Measurements from ENCODE around the gene RELL1.

Gene RELL1

GRCh38 chr4:37629713-37630112, 56.5 kb downstream of the RELL1 start:
- TF ChIP-seq POLR2AphosphoS5 (IDR thresholded peaks at IDR 0.05; ENCODE audit: low read depth, low read length), result no peak
- no peak for TF ChIP-seq PAX5 (IDR thresholded peaks at IDR 0.05; ENCODE audit: insufficient read depth, low read length, severe bottlenecking)
- no peak for TF ChIP-seq TAF1 (IDR thresholded peaks at IDR 0.05; ENCODE audit: low read depth, low read length)
- no peak for TF ChIP-seq SPI1 (IDR thresholded peaks at IDR 0.05; ENCODE audit: low read depth, low read length)
- no peak for TF ChIP-seq POU2F2 (IDR thresholded peaks at IDR 0.05; ENCODE audit: low read depth, low read length)
- FAIRE-seq (no peak), DNase-seq (ENCODE audit: insufficient read length, low spot score) (no peak)

DNA sequence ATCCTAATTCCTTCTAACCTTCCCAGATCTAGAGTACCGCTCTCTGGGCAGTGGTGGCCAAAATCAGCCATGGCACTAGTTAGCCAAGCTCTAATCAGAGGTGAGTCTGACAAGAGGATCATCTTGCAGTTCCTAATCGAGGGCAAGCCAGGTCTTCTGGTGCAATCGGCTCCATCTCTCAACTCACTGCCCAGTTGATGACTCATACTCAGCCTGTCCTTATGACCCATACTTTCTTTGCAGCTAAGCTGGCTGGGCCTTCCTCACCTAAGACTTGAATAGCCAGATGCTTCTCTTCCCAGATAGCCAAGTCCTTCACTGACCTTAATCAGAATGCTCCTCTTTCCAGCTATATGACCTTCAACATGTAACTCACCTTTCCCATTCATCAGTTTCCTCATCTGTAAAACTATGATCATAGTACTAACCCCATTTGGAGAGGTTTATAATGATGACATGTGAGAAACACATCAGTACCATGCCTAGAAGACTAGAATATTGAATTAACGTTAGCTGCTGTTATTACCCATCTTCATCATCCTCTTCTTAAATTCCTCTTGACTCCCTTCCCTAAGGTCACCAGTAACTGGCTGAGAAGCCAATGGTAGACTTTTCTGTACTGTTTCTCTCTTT, 57.1 kb downstream of the RELL1 start:
- TF ChIP-seq TAF1 (IDR thresholded peaks at IDR 0.05; ENCODE audit: low read depth, low read length) (no peak), SPI1 (IDR thresholded peaks at IDR 0.05; ENCODE audit: low read depth, low read length) (no peak), POU2F2 (IDR thresholded peaks at IDR 0.05; ENCODE audit: low read depth, low read length) (no peak), PAX5 (IDR thresholded peaks at IDR 0.05; ENCODE audit: insufficient read depth, low read length, severe bottlenecking) (no peak), POLR2A (IDR thresholded peaks at IDR 0.05; ENCODE audit: low read depth, low read length) (no peak), POLR2AphosphoS5 (IDR thresholded peaks at IDR 0.05; ENCODE audit: low read depth, low read length) (no peak)
- DNase-seq (ENCODE audit: insufficient read length, low spot score), result no peak
- FAIRE-seq, result peak; percentile 50

DNA sequence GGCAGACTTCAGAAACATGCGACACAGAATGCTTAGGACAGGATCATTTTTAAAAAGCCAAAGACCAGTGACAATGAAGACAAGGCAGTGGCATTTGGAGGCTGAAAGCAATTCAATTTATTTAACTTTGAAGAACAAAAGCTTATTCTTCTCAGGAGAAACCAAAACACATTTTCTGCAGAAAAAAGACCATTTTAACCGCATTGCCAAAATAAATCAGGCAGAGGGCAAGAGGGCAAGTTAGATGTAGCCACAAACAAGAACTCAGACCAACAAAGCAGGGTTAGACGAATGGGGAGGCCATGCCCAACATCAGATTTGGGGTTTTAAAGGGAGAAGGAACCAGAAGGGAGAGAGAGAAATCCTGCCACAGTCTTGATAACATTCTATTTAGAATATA, 58.9 kb downstream of the RELL1 start:
- no peak for DNase-seq (ENCODE audit: insufficient read length, low spot score)
- no peak for FAIRE-seq
- TF ChIP-seq SPI1 (IDR thresholded peaks at IDR 0.05; ENCODE audit: low read depth, low read length) (no peak), PAX5 (IDR thresholded peaks at IDR 0.05; ENCODE audit: insufficient read depth, low read length, severe bottlenecking) (no peak), TAF1 (IDR thresholded peaks at IDR 0.05; ENCODE audit: low read depth, low read length) (no peak), POLR2A (IDR thresholded peaks at IDR 0.05; ENCODE audit: low read depth, low read length) (no peak), POLR2AphosphoS5 (IDR thresholded peaks at IDR 0.05; ENCODE audit: low read depth, low read length) (no peak), POU2F2 (IDR thresholded peaks at IDR 0.05; ENCODE audit: low read depth, low read length) (no peak)

DNA sequence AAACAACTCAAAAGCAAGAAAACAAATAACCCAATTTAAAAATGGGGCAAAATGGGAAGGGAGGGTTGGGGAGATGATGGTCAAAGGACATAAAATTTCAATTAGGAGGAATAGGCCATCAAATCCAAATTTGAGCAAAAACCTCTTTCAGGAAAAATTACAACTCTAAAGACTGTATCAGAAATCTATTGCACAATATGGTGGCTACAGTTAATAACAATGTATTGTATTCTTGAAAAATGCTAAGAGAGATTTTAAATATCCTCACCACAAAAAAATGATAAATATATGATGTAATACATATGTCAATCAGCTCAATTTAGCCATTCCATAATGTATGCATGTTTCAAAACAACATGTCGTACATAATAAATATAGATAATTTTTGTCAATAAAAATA, 60.7 kb downstream of the RELL1 start:
- no peak for FAIRE-seq
- TF ChIP-seq SPI1 (IDR thresholded peaks at IDR 0.05; ENCODE audit: low read depth, low read length), result no peak
- no peak for TF ChIP-seq PAX5 (IDR thresholded peaks at IDR 0.05; ENCODE audit: insufficient read depth, low read length, severe bottlenecking)
- no peak for TF ChIP-seq POU2F2 (IDR thresholded peaks at IDR 0.05; ENCODE audit: low read depth, low read length)
- TF ChIP-seq TAF1 (IDR thresholded peaks at IDR 0.05; ENCODE audit: low read depth, low read length), result no peak
- no peak for TF ChIP-seq POLR2AphosphoS5 (IDR thresholded peaks at IDR 0.05; ENCODE audit: low read depth, low read length)
- no peak for TF ChIP-seq POLR2A (IDR thresholded peaks at IDR 0.05; ENCODE audit: low read depth, low read length)
- DNase-seq (ENCODE audit: insufficient read length, low spot score), result no peak

DNA sequence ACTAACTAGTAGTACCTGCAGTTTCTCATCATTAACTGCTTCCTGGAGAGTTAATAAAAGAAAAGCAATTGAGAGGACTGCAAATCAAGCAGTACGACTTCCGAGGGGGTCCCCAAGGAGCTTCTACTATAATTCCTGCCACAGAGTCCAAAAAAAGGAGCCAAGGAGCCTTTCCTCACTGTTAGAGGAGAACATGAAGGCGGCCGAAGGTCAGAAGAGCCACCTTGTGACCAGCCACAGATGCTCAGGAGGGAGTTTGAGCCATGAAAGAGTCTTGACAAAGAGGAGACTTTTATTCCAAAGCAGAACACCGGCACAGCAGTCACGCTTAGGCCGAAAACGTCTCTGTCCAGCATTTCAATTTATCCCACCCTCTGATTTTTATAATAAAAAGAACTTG, 62.2 kb downstream of the RELL1 start:
- DNase-seq (ENCODE audit: insufficient read length, low spot score) (no peak), FAIRE-seq (no peak)
- no peak for TF ChIP-seq PAX5 (IDR thresholded peaks at IDR 0.05; ENCODE audit: insufficient read depth, low read length, severe bottlenecking)
- no peak for TF ChIP-seq POLR2A (IDR thresholded peaks at IDR 0.05; ENCODE audit: low read depth, low read length)
- no peak for TF ChIP-seq SPI1 (IDR thresholded peaks at IDR 0.05; ENCODE audit: low read depth, low read length)
- no peak for TF ChIP-seq TAF1 (IDR thresholded peaks at IDR 0.05; ENCODE audit: low read depth, low read length)
- no peak for TF ChIP-seq POLR2AphosphoS5 (IDR thresholded peaks at IDR 0.05; ENCODE audit: low read depth, low read length)
- TF ChIP-seq POU2F2 (IDR thresholded peaks at IDR 0.05; ENCODE audit: low read depth, low read length), result no peak

- FAIRE-seq (no peak), DNase-seq (ENCODE audit: insufficient read length, low spot score) (no peak)
- TF ChIP-seq SPI1 (IDR thresholded peaks at IDR 0.05; ENCODE audit: low read depth, low read length), result no peak
- TF ChIP-seq POLR2A (IDR thresholded peaks at IDR 0.05; ENCODE audit: low read depth, low read length), result no peak
- TF ChIP-seq TAF1 (IDR thresholded peaks at IDR 0.05; ENCODE audit: low read depth, low read length), result no peak
- no peak for TF ChIP-seq POU2F2 (IDR thresholded peaks at IDR 0.05; ENCODE audit: low read depth, low read length)
- no peak for TF ChIP-seq PAX5 (IDR thresholded peaks at IDR 0.05; ENCODE audit: insufficient read depth, low read length, severe bottlenecking)
- no peak for TF ChIP-seq POLR2AphosphoS5 (IDR thresholded peaks at IDR 0.05; ENCODE audit: low read depth, low read length)
Observed at GRCh38 chr4:37623125-37623524, 63.1 kb downstream of the RELL1 start.

GRCh38 chr4:37620176-37620575, 66.0 kb downstream of the RELL1 start:
- TF ChIP-seq TAF1 (IDR thresholded peaks at IDR 0.05; ENCODE audit: low read depth, low read length) (no peak), SPI1 (IDR thresholded peaks at IDR 0.05; ENCODE audit: low read depth, low read length) (no peak), POU2F2 (IDR thresholded peaks at IDR 0.05; ENCODE audit: low read depth, low read length) (no peak), POLR2AphosphoS5 (IDR thresholded peaks at IDR 0.05; ENCODE audit: low read depth, low read length) (no peak), POLR2A (IDR thresholded peaks at IDR 0.05; ENCODE audit: low read depth, low read length) (no peak), PAX5 (IDR thresholded peaks at IDR 0.05; ENCODE audit: insufficient read depth, low read length, severe bottlenecking) (no peak)
- DNase-seq (ENCODE audit: insufficient read length, low spot score), result no peak
- no peak for FAIRE-seq

DNA sequence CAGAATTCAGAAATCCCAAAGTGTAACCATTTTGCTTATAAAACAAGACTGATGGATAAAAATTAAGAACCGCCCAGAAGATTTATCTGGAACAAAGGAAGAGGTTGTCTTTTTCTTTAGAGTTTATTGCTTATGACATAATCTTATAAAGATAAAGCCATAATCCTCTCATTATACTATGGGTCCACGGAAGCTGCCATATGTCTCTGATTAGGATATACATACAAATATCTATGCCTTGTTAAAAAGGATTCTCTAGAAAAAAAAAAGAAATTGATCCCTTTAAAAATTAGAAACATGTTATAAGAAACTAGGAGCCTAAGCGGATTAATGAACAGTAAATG, 70.5 kb downstream of the RELL1 start:
- DNase-seq (ENCODE audit: insufficient read length, low spot score) (no peak), FAIRE-seq (no peak)
- no peak for TF ChIP-seq SPI1 (IDR thresholded peaks at IDR 0.05; ENCODE audit: low read depth, low read length)
- TF ChIP-seq TAF1 (IDR thresholded peaks at IDR 0.05; ENCODE audit: low read depth, low read length), result no peak

DNA sequence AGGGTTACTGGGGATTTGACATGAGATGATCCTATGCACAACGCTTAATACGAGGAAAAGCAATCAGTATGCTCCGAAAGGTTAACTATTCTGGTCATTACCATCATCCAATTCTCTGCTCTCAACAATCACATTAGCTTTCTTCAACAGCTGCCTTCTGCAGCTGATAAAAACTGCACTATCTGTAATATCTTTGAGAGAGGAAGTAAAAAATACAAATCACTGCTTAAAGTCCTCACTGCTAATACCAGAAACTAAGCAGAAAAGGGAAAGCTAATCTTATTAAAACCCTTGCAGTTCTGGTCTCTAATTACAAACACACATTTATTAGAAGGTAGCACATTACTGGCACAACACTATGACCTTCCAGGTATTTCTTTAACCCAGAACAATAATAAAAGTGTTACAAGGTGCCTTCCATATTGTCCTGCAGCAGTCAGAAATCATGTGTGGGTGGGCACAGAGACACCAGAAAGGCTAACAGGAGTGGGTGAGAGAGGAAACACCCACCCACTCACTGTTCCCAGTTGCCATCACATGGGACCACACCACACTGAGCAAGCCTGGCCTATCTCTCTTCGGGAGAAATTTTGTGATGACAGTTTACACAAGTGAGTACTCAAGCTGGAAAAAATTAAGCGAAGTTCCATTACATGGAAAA, 71.0 kb downstream of the RELL1 start:
- FAIRE-seq (peak; percentile 69), DNase-seq (ENCODE audit: insufficient read length, low spot score) (no peak)
- TF ChIP-seq TAF1 (IDR thresholded peaks at IDR 0.05; ENCODE audit: low read depth, low read length), result no peak
- TF ChIP-seq PAX5 (IDR thresholded peaks at IDR 0.05; ENCODE audit: insufficient read depth, low read length, severe bottlenecking), result no peak
- no peak for TF ChIP-seq POLR2A (IDR thresholded peaks at IDR 0.05; ENCODE audit: low read depth, low read length)
- no peak for TF ChIP-seq POLR2AphosphoS5 (IDR thresholded peaks at IDR 0.05; ENCODE audit: low read depth, low read length)
- no peak for TF ChIP-seq SPI1 (IDR thresholded peaks at IDR 0.05; ENCODE audit: low read depth, low read length)
- TF ChIP-seq POU2F2 (IDR thresholded peaks at IDR 0.05; ENCODE audit: low read depth, low read length), result no peak

DNA sequence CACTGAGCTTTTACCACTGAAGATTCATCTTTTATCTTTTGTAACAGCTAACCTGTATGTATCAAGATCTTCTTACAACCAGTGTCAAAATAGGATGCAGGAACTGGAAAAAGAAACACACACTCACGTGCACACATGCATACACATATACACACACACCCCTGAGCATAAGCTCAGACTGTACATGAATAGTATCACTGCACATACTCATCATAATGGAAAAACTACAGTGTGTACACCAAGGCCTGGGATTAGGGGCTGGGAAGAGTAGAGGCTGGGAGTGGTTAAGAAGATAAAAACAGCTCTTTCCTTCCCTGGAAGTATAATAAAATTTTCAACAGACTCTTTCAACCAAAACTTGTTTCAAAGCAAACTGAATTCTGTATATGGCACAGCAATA, 73.4 kb downstream of the RELL1 start:
- TF ChIP-seq POLR2AphosphoS5 (IDR thresholded peaks at IDR 0.05; ENCODE audit: low read depth, low read length), result no peak

More for the DNA sequence above, 73.4 kb downstream of the RELL1 start:
- FAIRE-seq, result no peak
- DNase-seq (ENCODE audit: insufficient read length, low spot score), result no peak
